IPS-18a (cell line): ENCODE measurements around the gene ACOT11.

Source experiments
- H3K27ac ChIP-seq: one replicate; pipeline ENCODE4 v1.5.1; 2013; ENCODE audit warnings: low read length
- H3K27me3 ChIP-seq: one replicate; pipeline ENCODE4 v1.6.1; 2013; ENCODE audit warnings: mild to moderate bottlenecking, low read length; ENCODE audit not compliant: control insufficient read depth, insufficient read depth
- H3K36me3 ChIP-seq: one replicate; pipeline ENCODE4 v1.6.1; 2013; ENCODE audit warnings: low read depth, low read length; ENCODE audit not compliant: control insufficient read depth
- H3K4me1 ChIP-seq: one replicate; pipeline ENCODE4 v1.6.1; 2013; ENCODE audit warnings: low read depth, low read length; ENCODE audit not compliant: control insufficient read depth
- H3K4me3 ChIP-seq: one replicate; pipeline ENCODE4 v1.5.1; 2013; ENCODE audit warnings: low read length
- H3K9ac ChIP-seq: one replicate; pipeline ENCODE4 v1.6.1; 2013; ENCODE audit warnings: mild to moderate bottlenecking, low read length, moderate library complexity
- H3K9me3 ChIP-seq: one replicate; pipeline ENCODE4 v1.6.1; 2013; ENCODE audit warnings: low read depth, low read length; ENCODE audit not compliant: control insufficient read depth

ACOT11 gene

DNA sequence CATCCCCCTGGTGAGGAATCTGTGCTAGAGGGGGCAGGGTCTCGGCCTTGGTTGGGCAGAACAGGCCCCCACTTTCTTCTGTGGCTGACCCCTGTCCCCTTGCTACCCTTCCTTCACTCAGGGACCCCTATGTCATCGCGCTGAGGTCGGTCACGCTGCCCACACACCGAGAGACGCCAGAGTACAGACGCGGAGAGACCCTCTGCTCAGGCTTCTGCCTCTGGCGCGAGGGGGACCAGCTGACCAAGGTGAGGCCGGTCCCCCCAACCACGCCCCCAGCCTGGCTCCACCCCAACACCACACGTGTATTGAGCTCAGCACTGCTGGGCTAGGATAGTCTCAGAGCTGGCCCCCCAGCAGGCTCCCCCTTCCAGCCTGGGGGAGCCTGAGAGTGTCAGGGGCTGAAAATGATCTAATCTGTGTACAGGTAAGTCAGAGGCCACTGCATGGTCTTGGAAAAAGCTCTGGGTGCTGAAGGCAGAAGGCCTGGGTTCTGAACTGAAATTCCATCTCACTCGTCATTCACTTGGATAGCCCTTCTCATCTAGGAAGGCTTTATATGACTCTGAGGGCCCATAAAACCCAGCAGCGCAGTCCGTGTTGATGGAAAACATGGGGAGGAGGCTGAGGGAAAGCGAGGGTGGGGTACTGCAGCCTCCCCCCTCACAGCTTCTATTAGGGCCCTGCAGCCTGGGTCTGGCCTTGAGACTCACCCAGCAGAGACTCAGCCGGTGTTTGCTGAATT lies 60.0 kb downstream of the ACOT11 start:
- no peaks in the 10 kb centered on the region for H3K27me3 ChIP-seq
- no peak overlapping the region for H3K9ac ChIP-seq
- peaks cover 3% of the 10 kb centered on the region for H3K4me1 ChIP-seq
- no peak overlapping the region for H3K4me3 ChIP-seq
- no peaks in the 10 kb centered on the region for H3K9me3 ChIP-seq
- H3K27ac ChIP-seq, result no peak overlapping the region
- H3K36me3 ChIP-seq, result no peaks in the 10 kb centered on the region

DNA sequence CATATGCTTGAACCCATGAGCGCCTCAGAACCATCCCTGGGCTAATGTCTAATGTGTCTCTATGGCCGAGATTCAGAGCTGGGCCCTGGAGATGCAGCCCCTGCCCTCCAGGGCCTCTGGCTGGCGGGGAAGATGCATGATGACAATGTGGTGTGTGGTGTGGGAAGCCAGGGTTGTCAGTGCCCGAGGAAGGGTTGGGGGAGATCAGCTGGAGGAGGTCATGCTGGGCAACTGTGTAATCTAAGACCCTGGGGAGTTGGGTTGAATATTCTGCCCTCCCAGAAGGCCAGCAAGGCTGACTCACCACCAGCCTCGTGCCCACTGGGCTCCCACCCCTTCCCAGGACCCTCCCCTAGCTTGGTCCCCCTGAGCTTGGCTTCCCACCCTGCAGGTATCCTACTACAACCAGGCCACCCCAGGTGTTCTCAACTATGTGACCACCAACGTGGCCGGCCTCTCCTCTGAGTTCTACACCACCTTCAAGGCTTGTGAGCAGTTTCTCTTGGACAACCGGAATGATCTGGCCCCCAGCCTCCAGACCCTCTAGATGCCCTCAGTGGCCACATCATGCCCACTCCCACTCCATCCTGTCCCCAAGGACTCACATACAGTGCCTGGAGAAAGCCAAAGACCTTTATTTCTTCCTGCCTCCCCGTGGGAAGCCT lies 60.7 kb downstream of the ACOT11 start:
- Histone ChIP-seq H3K27ac (no peak overlapping the region), H3K9ac (no peak overlapping the region), H3K27me3 (no peaks in the 10 kb centered on the region), H3K4me3 (no peak overlapping the region), H3K9me3 (no peaks in the 10 kb centered on the region), H3K36me3 (no peaks in the 10 kb centered on the region), H3K4me1 (peaks cover 3% of the 10 kb centered on the region)

DNA sequence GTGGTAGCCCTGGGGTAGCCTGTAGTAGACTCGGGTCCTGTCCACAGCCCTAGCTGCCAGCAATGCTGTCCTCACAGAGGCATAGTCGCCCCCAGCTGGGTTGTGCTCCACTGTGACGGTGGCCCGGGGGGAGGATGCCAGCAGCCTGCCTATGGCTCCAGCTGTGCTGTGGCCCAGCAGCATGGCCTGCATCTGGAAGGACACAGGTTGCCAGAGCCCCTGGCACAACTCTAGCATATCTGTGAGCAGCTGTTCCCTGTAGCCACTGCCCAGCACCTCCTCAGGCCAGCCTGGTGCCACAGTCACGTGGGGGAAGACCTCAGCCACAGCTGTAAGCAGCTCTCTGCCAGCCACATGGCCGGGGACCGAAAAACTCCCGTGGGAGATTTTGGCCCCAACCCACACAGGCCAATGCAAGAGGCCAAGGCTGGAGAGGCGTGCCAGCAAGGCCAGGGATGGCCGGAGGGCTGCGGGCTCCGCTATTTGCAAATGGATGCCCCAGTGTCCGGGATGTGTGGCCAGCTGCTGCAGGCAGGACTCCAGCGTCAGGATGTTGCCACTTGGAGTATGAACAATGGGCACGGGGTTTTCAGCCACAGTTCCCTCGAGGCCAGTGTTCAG lies 61.4 kb downstream of the ACOT11 start:
- no peaks in the 10 kb centered on the region for H3K36me3 ChIP-seq
- peaks cover 3% of the 10 kb centered on the region for H3K4me1 ChIP-seq
- no peak overlapping the region for H3K4me3 ChIP-seq
- H3K27me3 ChIP-seq, result no peaks in the 10 kb centered on the region
- H3K27ac ChIP-seq, result no peak overlapping the region
- H3K9ac ChIP-seq, result no peak overlapping the region
- no peaks in the 10 kb centered on the region for H3K9me3 ChIP-seq

DNA sequence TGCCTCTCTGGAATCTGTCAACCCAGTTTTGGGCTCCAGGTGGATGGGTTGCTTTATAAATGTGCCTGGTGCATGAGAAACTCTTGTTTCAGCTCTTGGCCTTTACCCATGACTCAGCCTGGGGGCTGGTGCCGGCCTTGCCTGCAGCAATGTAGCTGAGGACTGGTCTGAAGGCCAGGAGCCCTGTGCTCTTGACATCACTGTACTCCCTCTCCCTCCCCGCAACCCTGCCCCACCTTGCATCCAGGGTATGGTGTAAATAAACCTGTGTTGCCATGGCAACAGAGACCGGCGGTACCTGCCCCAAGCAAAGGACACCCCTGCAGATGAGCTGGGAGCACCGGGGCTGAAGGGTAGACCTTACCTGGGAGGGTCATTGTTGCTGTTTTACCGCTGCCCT lies 62.0 kb downstream of the ACOT11 start:
- Histone ChIP-seq H3K9ac (peak overlapping the region; percentile 1), H3K27ac (peak overlapping the region; percentile 2), H3K27me3 (no peaks in the 10 kb centered on the region), H3K4me1 (peaks cover 3% of the 10 kb centered on the region), H3K36me3 (no peaks in the 10 kb centered on the region), H3K9me3 (no peaks in the 10 kb centered on the region), H3K4me3 (no peak overlapping the region)

DNA sequence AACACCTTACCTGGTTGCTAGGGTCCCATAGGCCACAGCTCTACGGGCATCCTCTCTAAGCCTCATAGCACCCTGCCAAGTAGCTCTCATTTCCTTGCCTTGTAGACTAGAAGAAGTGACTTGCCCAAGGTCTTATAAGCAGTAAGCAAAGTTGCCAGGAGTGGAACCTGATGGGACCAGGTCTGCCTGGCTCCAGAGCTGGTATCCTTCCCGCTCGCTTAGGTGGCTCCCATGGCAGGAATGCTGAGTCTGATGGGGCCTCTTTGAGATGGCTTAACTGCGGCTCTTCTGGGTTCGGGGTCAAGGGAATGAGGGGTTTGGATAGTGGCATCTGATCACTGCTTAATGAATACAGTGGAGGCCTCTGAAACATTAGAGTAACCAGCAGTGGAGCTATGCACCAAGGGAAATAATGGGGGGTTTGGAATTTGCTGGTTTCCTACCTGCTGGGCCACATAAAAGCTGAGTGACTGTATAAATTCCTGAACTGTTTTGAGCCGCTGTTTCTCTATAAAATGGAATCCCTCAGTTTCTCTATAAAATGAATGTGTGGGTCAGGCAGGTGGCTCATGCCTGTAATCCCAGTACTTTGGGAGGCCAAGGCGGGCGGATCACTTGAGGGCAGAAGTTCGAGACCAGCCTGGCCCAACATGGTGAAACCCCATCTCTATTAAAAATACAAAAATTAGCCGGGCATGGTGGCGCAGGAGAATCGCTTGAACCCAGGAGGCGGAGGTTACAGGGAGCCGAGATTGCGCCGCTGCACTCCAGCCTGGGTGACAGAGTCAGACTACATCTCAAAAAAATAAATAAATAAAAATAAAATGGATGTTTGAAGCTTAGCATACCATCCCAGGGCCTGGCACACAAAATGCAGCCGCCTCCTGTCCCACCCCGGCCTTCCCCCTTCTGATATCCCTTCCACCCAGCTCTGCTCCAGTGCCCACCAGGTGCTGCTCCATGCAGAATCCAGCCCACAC lies 62.9 kb downstream of the ACOT11 start:
- peak overlapping the region; percentile 1 for H3K9ac ChIP-seq
- no peaks in the 10 kb centered on the region for H3K9me3 ChIP-seq
- H3K27ac ChIP-seq, result no peak overlapping the region
- no peak overlapping the region for H3K4me3 ChIP-seq
- H3K36me3 ChIP-seq, result no peaks in the 10 kb centered on the region
- no peaks in the 10 kb centered on the region for H3K27me3 ChIP-seq
- H3K4me1 ChIP-seq, result peaks cover 3% of the 10 kb centered on the region

DNA sequence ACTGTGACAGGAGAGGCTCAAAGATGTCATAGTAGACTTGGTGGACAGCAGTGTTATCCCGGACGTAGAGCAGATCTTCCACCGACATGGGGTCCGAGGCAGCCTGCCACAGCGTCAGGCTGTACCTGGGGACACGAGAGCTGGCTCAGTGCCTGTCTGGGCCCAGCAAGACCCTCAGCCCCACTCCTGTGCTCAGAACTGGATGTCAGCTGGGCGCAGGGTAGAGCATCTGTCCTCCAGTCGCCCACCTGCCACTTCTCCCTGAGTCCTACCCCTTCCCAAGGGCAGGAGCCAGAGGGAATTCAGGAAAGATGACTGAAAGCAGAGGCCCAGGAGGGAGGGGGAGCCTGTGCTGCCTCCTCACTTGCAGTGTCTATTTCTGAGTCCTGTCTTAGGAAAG lies 63.6 kb downstream of the ACOT11 start:
- Histone ChIP-seq H3K4me3 (no peak overlapping the region), H3K27ac (no peak overlapping the region), H3K36me3 (no peaks in the 10 kb centered on the region), H3K9ac (no peak overlapping the region), H3K4me1 (peaks cover 3% of the 10 kb centered on the region), H3K9me3 (no peaks in the 10 kb centered on the region), H3K27me3 (no peaks in the 10 kb centered on the region)

DNA sequence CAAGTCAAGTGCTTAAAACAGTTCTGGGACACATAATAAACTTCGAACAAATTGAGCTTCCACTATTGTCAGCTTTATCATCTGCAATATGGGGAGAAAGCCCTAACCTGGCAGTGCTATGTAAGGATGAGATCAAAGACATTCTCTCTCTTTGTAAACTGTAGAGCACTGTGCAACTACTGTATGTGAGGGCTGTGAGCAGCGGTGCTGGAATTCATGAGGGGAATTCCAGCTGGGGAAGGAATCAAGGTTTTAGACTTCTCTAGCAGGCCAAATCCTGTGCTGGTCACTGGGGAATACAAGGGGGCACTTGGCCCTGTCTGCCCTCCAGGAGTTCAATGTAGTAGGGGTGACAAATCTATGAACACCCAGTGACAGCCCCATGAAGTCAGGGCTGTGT lies 66.0 kb downstream of the ACOT11 start:
- Histone ChIP-seq H3K27me3 (no peaks in the 10 kb centered on the region), H3K4me3 (no peak overlapping the region), H3K27ac (no peak overlapping the region), H3K9me3 (no peaks in the 10 kb centered on the region), H3K4me1 (peaks cover 3% of the 10 kb centered on the region), H3K9ac (no peak overlapping the region), H3K36me3 (no peaks in the 10 kb centered on the region)

DNA sequence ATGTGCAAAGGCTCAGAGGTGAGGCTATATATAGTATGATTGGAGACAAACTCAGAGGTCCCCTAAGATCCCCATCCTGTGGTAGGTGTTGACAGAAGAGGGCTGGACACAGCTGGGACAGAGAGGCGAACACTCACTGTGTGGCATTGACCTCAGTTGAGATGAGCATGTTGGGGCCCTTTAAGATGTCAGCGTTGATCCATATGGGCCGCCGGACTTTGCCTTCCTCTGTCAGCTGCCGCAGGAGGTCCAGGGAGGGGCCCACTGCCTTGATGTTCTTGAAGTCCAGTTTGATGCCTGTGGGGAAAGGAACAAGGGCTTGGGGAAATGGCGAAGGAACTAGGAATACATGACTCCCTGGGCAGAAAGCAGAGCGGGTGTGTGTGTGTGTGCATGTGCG lies 66.5 kb downstream of the ACOT11 start:
- no peaks in the 10 kb centered on the region for H3K27me3 ChIP-seq
- H3K4me3 ChIP-seq, result no peak overlapping the region
- peaks cover 3% of the 10 kb centered on the region for H3K4me1 ChIP-seq

DNA sequence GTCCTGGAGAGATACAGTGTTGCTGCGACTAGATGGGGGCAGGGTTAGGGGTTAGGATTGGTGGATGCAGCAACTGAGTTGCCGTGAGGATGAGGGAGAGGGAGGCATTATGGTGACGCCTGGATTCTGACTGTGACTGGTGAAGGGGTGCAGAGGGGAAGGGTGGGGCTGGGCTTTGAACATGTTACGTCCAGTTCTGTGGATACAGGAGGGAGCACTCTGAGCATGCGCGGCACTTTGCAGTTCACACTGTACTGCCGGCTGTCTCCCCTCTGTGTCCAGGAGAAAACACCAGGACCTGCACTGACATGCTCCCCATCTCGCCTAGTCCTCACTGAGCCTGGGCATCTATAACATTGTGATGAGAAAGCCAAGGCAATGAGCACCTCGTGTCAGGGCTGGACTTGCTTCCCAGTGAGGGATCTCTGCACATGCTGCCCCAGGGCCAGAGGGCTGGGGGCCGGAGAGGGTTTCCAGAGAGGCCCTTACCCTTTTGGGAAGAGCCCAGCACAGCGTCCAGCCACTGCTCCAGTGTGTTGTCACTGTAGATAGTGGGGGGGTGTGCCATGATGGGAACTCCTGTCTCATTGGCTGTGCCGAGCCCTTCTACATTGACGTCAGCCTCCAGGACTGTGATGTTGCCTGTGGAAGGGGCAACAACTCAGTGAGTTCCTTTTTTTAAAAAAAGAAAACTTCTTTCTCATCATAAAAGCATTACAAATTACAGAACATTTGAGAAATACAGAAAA lies 67.7 kb downstream of the ACOT11 start:
- H3K27me3 ChIP-seq, result no peaks in the 10 kb centered on the region
- H3K9ac ChIP-seq, result no peak overlapping the region
- no peaks in the 10 kb centered on the region for H3K36me3 ChIP-seq
- H3K27ac ChIP-seq, result no peak overlapping the region
- H3K4me3 ChIP-seq, result no peak overlapping the region
- H3K4me1 ChIP-seq, result peaks cover 3% of the 10 kb centered on the region
- no peaks in the 10 kb centered on the region for H3K9me3 ChIP-seq

More for the DNA sequence above, 66.5 kb downstream of the ACOT11 start:
- Histone ChIP-seq H3K9me3 (no peaks in the 10 kb centered on the region), H3K27ac (no peak overlapping the region), H3K9ac (no peak overlapping the region), H3K36me3 (no peaks in the 10 kb centered on the region)

DNA sequence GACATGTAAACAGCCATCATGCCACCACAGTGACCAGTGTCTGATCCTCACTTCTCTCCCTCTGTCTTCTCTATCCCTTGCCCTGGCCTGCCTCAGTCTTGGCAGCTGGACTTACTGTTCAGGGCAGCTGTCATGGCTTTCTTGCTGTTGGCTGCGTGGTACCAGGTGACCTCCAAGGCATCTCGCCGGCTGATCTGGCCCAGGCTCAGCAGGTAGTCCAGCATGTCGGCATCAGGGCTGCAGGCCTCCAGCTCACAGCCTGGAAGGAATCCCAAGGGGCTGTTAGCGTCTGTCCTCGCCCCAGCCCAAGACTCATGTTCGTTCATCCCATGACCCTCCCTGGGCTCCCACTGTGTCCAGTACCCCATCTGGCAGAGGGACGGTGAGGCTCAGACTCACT lies 71.7 kb downstream of the ACOT11 start:
- Histone ChIP-seq H3K9ac (no peak overlapping the region), H3K27ac (no peak overlapping the region), H3K27me3 (no peaks in the 10 kb centered on the region), H3K36me3 (no peaks in the 10 kb centered on the region), H3K4me3 (no peak overlapping the region), H3K9me3 (no peaks in the 10 kb centered on the region), H3K4me1 (no peaks in the 10 kb centered on the region)
